ENCODE results near the gene CASZ1. TPM values are rescaled to one million over a fixed set of nuclear protein-coding genes. Genes with fewer than 3 reads are reported as not detected.

The CASZ1 gene
- total RNA-seq, 1 experiment from 2014 or later, result 15.2 TPM

- no peak overlapping the region for H3K4me3 ChIP-seq
- no peaks in the 10 kb centered on the region for H3K4me1 ChIP-seq (replicated peaks; ENCODE audit: insufficient read depth)
- intact Hi-C loops (cut with micrococcal nuclease; ENCODE audit: unreplicated experiment), result no loop called here
- no peak for DNase-seq
- ChIA-PET POLR2A (ENCODE audit: unreplicated experiment) (no interaction called here), CTCF (interaction anchor here (0.5 kb wide), 1 partner anchor 162 kb away, joined by 5 read pairs; no protein-coding TSS in a partner anchor)
- no peak overlapping the region for H3K4me2 ChIP-seq
- no peaks in the 10 kb centered on the region for H3K9me3 ChIP-seq (ENCODE audit: insufficient read depth, low read depth)
- H3F3A ChIP-seq (ENCODE audit: insufficient read depth, low read depth), result no peaks in the 10 kb centered on the region
- no peaks in the 10 kb centered on the region for H3K9me2 ChIP-seq (ENCODE audit: insufficient read depth)
- no peaks in the 10 kb centered on the region for H3K79me2 ChIP-seq (ENCODE audit: low read depth)
- H3K27ac ChIP-seq, result no peak overlapping the region
- TF ChIP-seq CTCF (conservative IDR thresholded peaks at IDR 0.05) (no peak), EZH2 (IDR thresholded peaks at IDR 0.05; ENCODE audit: low read depth) (no peak)
- no peaks in the 10 kb centered on the region for H3K27me3 ChIP-seq (ENCODE audit: insufficient read depth, low read depth)
- H4K20me1 ChIP-seq (ENCODE audit: insufficient read depth), result no peaks in the 10 kb centered on the region
- no TSS peak for BruUV-seq (replicated peaks)
- no peaks in the 10 kb centered on the region for H3K36me3 ChIP-seq (ENCODE audit: low read depth)
- H2AFZ ChIP-seq, result no peak overlapping the region
These were observed 86.8 kb downstream of the CASZ1 start for GRCh38 chr1:10709646-10710045.

- Histone ChIP-seq H3K27me3 (ENCODE audit: insufficient read depth, low read depth) (no peaks in the 10 kb centered on the region), H3K4me1 (replicated peaks; ENCODE audit: insufficient read depth) (no peaks in the 10 kb centered on the region), H3K4me2 (no peak overlapping the region), H2AFZ (no peak overlapping the region), H3K27ac (no peak overlapping the region), H3K9me3 (ENCODE audit: insufficient read depth, low read depth) (no peaks in the 10 kb centered on the region), H3K36me3 (ENCODE audit: low read depth) (no peaks in the 10 kb centered on the region), H3K4me3 (no peak overlapping the region), H3F3A (ENCODE audit: insufficient read depth, low read depth) (no peaks in the 10 kb centered on the region), H4K20me1 (ENCODE audit: insufficient read depth) (no peaks in the 10 kb centered on the region), H3K79me2 (ENCODE audit: low read depth) (no peaks in the 10 kb centered on the region), H3K9me2 (ENCODE audit: insufficient read depth) (no peaks in the 10 kb centered on the region)
- no peak for DNase-seq
- ChIA-PET CTCF (no interaction called here), POLR2A (ENCODE audit: unreplicated experiment) (no interaction called here)
- intact Hi-C loops (cut with micrococcal nuclease; ENCODE audit: unreplicated experiment), result no loop called here
- no TSS peak for BruUV-seq (replicated peaks)
- TF ChIP-seq EZH2 (IDR thresholded peaks at IDR 0.05; ENCODE audit: low read depth), result no peak
- TF ChIP-seq CTCF (conservative IDR thresholded peaks at IDR 0.05), result no peak
These were observed 87.3 kb downstream of the CASZ1 start for GRCh38 chr1:10709165-10709564.

GRCh38 chr1:10708757-10709156 is 87.7 kb downstream of the CASZ1 start:
- intact Hi-C loops (cut with micrococcal nuclease; ENCODE audit: unreplicated experiment), result no loop called here

More at GRCh38 chr1:10708757-10709156, 87.7 kb downstream of the CASZ1 start:
- Histone ChIP-seq H3K36me3 (ENCODE audit: low read depth) (no peaks in the 10 kb centered on the region), H3K79me2 (ENCODE audit: low read depth) (no peaks in the 10 kb centered on the region), H3K27ac (no peak overlapping the region), H3K9me2 (ENCODE audit: insufficient read depth) (no peaks in the 10 kb centered on the region), H3K4me1 (replicated peaks; ENCODE audit: insufficient read depth) (no peaks in the 10 kb centered on the region), H3F3A (ENCODE audit: insufficient read depth, low read depth) (no peaks in the 10 kb centered on the region), H2AFZ (no peak overlapping the region), H3K9me3 (ENCODE audit: insufficient read depth, low read depth) (no peaks in the 10 kb centered on the region), H3K4me2 (no peak overlapping the region), H4K20me1 (ENCODE audit: insufficient read depth) (no peaks in the 10 kb centered on the region), H3K4me3 (no peak overlapping the region), H3K27me3 (ENCODE audit: insufficient read depth, low read depth) (no peaks in the 10 kb centered on the region)
- ChIA-PET CTCF (no interaction called here), POLR2A (ENCODE audit: unreplicated experiment) (no interaction called here)
- TF ChIP-seq CTCF (conservative IDR thresholded peaks at IDR 0.05) (no peak), EZH2 (IDR thresholded peaks at IDR 0.05; ENCODE audit: low read depth) (no peak)
- no peak for DNase-seq
- no TSS peak for BruUV-seq (replicated peaks)

Measured in PC-9 (cell line).